GM13976 (cell line): ENCODE data around the gene DOCK4.

Source experiments
- DNase-seq: peaks from one replicate; pipeline ENCODE4 v3.0.0; 2012; ENCODE audit warnings: low spot score
- in situ Hi-C: fragments of 300-500 bp; cut with MboI; formaldehyde crosslinking; loops from one replicate; pipeline ENCODE4 v1.12.0; 2022; ENCODE audit warnings: low sequenced_read_pairs, mixed read lengths, inconsistent platforms; ENCODE audit not compliant: unreplicated experiment
- TF ChIP-seq, protein P1 (sequence below): IDR thresholded peaks from 2 replicates; pipeline ENCODE4 v1.5.1; 2012; ENCODE audit warnings: borderline replicate concordance, mild to moderate bottlenecking; ENCODE audit not compliant: insufficient read depth; ENCODE audit errors: extremely low read depth, missing control alignments, control extremely low read depth

Gene DOCK4

DNA sequence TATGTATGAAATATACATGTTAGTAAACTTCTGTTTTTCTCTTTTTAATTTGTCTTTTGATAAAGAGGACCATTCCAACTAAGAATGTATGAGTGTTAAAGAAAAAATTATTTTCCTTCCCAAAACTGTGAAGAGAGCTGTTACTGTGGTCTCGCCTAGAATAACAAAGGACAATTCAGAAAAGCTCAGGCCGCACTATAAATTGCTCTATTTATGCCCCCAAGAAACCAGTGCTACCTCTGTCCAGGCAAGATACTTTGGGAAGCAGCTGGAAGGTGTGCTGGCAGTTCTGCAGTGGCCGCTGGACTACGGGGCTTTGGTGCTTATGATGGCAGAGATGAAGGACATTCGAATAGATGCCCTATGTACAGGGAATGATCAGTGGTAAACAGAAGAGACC, 252.1 kb downstream of the DOCK4 start:
- in situ Hi-C loops: no loop called here
- DNase-seq: no peak
- TF ChIP-seq, protein P1, sequence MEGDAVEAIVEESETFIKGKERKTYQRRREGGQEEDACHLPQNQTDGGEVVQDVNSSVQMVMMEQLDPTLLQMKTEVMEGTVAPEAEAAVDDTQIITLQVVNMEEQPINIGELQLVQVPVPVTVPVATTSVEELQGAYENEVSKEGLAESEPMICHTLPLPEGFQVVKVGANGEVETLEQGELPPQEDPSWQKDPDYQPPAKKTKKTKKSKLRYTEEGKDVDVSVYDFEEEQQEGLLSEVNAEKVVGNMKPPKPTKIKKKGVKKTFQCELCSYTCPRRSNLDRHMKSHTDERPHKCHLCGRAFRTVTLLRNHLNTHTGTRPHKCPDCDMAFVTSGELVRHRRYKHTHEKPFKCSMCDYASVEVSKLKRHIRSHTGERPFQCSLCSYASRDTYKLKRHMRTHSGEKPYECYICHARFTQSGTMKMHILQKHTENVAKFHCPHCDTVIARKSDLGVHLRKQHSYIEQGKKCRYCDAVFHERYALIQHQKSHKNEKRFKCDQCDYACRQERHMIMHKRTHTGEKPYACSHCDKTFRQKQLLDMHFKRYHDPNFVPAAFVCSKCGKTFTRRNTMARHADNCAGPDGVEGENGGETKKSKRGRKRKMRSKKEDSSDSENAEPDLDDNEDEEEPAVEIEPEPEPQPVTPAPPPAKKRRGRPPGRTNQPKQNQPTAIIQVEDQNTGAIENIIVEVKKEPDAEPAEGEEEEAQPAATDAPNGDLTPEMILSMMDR: no peak

DNA sequence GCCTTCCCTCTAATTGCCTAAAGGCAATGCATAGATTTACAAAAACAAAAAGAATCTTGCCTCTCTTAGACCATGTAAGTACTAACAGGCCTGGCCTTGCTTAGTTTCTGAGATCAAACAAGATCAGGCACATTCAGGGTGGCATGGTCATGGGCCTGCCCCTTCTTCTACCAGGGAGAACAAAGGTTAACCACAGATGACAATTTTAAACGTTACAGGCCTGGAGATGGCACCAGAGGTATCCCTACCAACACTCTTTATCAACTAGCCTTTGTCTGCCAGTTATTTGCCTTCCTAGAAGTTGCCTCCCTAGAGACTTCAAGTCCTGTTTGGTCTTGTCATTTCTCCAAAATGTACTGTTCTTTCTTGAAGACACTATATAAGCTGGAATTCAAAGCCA, 252.6 kb downstream of the DOCK4 start:
- DNase-seq: no peak
- TF ChIP-seq, protein P1: no peak
- in situ Hi-C loops: no loop called here

DNA sequence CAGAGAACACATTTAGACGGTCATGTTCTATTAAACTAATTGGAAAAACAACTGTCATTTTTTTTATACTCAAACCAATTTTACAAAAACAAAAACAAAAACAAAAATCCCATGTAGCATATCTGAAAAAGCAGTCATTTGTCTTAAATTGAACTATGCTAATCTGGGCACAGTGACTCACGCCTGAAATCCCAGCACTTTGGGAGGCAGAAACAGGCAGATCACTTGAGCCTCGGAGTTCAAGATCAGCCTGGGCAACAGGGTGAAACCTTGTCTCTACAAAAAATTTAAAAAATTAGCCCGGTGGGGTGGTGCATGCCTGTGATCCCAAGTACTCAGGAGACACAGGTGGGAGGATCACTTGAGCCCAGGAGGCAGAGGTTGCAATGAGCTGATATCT, 253.4 kb downstream of the DOCK4 start:
- DNase-seq: no peak
- TF ChIP-seq, protein P1: no peak
- in situ Hi-C loops: no loop called here

DNA sequence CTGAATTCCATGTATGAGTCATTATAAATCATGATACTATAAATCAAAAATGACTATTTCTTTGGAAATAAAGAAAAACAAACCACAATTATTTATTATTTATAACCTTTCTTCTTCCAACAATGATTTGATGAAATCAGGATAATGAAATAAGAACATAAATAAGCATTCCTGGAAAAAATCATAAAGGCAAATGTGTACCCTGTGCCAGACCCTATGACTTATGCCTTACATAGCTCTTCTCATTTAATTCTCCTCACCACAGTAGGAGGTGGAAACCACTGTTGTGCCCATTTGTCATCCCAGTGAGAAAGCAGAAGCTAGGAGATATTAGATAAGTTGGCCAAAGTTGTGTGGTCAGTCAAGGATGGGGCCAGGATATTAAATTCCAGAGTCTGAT, 255.1 kb downstream of the DOCK4 start:
- DNase-seq: no peak
- in situ Hi-C loops: no loop called here
- TF ChIP-seq, protein P1: no peak

DNA sequence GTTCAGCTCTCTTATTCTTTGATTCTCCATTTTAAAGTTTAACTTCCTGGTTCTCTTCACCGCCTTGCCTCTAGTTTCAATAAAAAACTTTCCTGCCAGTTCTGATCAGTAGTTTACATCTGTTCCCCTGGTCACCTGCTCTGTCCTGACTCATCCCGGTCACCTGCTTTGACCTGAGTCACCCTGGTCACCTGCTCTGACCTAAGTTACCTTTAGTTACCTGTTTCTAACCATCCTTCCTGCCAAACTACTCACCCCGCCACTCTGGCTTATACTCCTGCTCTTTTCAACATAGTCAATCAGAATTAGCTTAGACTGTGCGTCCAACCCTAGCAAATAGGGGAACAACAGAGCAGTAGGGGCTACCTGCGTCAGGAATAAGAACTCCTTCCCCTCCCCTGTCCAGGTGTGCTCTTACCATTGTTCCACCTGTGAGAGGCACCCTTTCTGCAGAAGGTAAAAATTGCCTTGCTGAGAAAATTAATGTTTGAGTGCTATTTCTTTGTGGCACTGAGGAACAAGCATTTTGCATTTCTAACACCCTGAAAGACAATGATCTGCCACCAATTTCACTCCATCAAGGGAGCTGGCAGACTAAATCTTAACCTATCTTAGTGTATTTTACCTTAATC, 263.6 kb downstream of the DOCK4 start:
- no peak for DNase-seq
- TF ChIP-seq, protein P1: no peak
- in situ Hi-C loops: no loop called here

DNA sequence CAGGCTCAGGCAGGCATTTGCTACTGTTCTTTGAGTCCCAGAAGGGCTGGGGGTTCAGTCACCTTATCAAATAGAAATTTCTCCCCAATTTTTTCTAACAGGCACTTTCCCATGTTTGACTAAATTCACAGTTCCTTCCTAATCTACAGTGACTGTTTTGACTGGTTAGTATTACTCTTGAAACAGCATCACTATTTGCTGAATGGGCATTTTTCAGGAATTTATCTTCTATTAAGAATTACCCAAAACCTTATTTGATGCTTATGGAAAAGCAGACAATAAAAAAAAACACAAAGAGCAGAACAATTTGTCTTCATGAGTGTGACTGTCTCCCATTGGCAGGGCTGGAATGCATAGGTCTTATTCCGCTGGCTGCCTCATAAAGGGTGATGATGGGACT, 269.0 kb downstream of the DOCK4 start:
- TF ChIP-seq, protein P1: no peak
- no peak for DNase-seq
- in situ Hi-C loops: no loop called here
